Ectodermal cell (in vitro differentiated cells): Measurements from ENCODE around the gene FGF3.

Experiments
- H3K27ac ChIP-seq: 2 replicates; pipeline ENCODE4 v1.7.0; 2013; ENCODE audit warnings: mild to moderate bottlenecking, low read depth, low read length; ENCODE audit not compliant: insufficient read depth, poor library complexity, severe bottlenecking
- H3K27me3 ChIP-seq: 2 replicates; pipeline ENCODE4 v1.7.0; 2013; ENCODE audit warnings: mild to moderate bottlenecking, low read length; ENCODE audit not compliant: insufficient read depth, control insufficient read depth, poor library complexity, severe bottlenecking
- H3K36me3 ChIP-seq: one replicate; pipeline ENCODE4 v1.7.0; 2013; ENCODE audit warnings: low read length; ENCODE audit not compliant: control insufficient read depth, insufficient read depth
- H3K4me1 ChIP-seq: one replicate; pipeline ENCODE4 v1.7.0; 2013; ENCODE audit warnings: low read length; ENCODE audit not compliant: control insufficient read depth, insufficient read depth
- H3K4me3 ChIP-seq: 2 replicates; pipeline ENCODE4 v1.7.0; 2013; ENCODE audit warnings: low read depth, low read length, control low read depth; ENCODE audit not compliant: insufficient read depth
- H3K9me3 ChIP-seq: 2 replicates; pipeline ENCODE4 v1.7.0; 2013; ENCODE audit warnings: mild to moderate bottlenecking, low read length, moderate library complexity; ENCODE audit not compliant: control insufficient read depth
- WGBS, 2 experiments: methylation state at CpG; one replicate each; pipeline ENCODE4 v1.1.7; 2013; ENCODE audit warnings: missing lambda C conversion rate in 2 of 2; 5-methylcytosine and 5-hydroxymethylcytosine counted together

Gene FGF3

DNA sequence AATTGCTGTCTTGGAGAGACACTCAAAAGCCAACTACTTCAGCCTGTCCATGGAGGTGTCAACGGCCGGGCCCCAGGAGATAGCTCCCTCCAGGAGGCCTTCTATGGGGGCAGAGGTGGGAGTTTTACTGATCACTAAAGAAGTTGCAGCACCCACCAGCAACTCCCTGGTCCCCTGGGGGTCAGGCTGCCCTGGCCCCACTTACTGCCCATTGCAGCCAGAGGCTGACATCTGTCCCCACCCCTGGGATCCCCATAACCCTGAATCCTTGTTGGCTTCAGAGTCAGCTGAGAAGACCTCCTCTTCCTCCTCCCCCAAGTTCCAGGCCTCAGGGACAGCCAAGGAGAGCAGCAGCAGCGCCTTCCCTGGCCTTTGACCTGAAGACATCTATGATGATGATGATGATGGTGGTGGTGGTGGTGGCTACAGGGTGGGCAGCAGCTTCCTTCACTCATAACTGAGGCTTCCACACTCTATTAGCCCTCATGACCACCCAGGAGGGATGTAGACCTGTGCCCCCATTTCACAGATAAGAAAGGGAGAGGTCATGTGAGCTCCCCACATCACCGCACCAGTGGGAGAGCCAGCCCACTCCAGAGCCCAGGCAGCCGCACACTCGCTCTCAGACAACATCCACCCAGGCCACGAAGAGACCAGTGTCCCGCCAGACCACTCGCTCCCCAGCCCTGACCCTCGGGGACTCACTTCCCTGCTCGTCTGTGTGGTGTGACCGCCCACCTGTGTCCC lies 43.8 kb upstream of the FGF3 start:
- WGBS, 2 experiments: 84 to 90% methylated on average over 11 to 12 of the region's 12 CpGs
- no peak overlapping the region for H3K27ac ChIP-seq
- peaks cover 15% of the 10 kb centered on the region for H3K4me1 ChIP-seq
- H3K9me3 ChIP-seq: no peaks in the 10 kb centered on the region
- H3K4me3 ChIP-seq: no peak overlapping the region
- H3K27me3 ChIP-seq: no peaks in the 10 kb centered on the region
- no peaks in the 10 kb centered on the region for H3K36me3 ChIP-seq

DNA sequence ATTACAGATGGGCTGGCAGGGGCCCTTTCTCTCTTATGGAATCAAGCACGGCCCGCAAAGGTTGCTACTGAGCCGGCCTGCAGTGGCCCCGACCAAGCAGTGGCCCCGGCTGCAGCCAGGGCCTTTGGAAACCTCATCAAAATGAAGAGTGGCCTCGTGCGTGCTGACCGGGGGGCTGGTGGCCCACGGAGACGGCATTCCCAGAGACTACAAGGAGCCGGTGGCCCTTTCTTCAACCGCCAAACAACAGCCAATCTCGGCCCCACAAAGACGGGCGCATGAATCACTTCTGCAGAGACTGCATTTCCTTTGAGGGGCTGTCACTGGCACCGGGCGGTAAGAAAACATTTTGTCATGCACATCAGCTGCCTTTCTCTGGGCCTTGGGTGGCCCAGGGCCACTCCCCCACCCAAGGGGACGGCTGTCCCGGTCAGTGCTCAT lies 43.1 kb upstream of the FGF3 start:
- Histone ChIP-seq H3K9me3 (no peaks in the 10 kb centered on the region), H3K36me3 (no peaks in the 10 kb centered on the region), H3K27ac (no peak overlapping the region), H3K4me3 (no peak overlapping the region), H3K4me1 (peaks cover 12% of the 10 kb centered on the region), H3K27me3 (no peaks in the 10 kb centered on the region)
- 34 to 48% methylated on average over 19 of the region's 19 CpGs for WGBS, 2 experiments

DNA sequence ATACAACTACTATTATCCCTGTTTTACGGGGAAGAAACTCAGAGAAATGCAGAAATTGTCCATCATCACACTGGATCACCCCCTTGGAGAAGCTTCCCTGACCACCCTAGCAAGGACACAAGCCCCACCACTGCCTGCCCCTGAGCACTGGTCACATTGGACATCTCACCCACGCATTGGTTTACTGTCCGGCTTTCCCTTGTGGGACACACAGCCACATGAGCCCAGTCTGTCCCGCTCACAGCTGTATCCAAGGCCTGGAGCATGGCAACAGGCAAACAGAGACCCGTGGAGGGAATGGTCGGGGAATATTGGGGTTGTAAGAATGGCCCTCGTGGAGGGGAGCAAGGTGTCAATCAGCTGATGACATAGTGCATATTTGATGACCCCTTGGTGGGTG lies 42.7 kb upstream of the FGF3 start:
- Histone ChIP-seq H3K9me3 (no peaks in the 10 kb centered on the region), H3K27ac (no peak overlapping the region), H3K4me1 (peaks cover 12% of the 10 kb centered on the region), H3K4me3 (no peak overlapping the region), H3K27me3 (no peaks in the 10 kb centered on the region), H3K36me3 (no peaks in the 10 kb centered on the region)
- WGBS, 2 experiments: 81 to 83% methylated on average over 7 of the region's 7 CpGs

DNA sequence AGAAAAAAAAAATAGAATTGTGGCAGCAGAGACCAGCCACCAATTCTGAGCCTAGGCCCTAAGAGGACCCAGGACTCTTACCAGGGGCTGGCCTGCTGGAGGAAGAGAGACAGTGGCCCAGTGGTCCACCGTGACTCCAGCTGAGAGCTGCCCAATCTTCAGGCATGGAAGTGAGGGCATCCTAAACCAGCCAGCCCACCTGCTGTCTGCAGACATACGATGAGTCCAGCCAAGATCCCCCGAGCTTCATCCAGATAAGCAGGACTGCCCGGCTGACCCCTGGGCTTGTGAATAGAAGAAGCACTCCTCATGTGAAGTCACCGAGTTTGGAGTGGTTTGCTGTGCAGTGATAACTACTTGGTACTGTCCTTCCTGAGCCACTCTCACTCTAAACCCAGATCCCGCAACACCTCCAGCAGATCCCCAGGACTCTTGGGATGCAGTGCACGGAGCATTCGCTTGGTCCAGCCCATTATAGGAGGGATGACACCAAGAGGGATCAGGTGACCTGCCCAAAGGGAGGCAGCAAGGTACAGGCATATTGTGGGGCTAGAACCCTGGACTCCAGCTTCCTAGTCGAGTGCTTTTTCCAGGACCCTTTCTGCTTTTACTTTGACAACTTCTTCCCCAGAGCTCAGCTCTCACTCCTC lies 41.7 kb upstream of the FGF3 start:
- WGBS, 2 experiments: 91 to 92% methylated on average over 9 of the region's 9 CpGs
- Histone ChIP-seq H3K36me3 (no peaks in the 10 kb centered on the region), H3K9me3 (no peaks in the 10 kb centered on the region), H3K4me3 (no peak overlapping the region), H3K27ac (no peak overlapping the region), H3K4me1 (peaks cover 12% of the 10 kb centered on the region), H3K27me3 (no peaks in the 10 kb centered on the region)

DNA sequence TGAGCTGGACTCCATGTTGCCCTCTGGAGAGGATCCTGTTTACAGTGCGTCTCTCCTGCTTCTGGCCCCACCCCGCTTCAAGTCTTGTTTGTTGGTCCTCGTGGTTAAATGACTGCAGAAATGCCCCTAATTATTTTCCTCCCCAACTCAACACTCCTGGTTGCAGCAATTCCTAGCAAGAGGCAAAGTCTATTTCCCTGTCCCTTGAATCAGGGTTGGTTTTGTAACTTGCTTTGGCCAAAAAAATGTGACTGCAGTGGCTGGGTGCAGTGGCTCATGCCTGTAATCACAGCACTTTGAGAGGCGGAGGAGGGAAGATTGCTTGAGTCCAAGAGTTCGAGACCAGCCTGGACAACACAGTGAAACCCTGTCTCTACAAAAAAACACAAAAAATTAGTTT lies 41.0 kb upstream of the FGF3 start:
- no peak overlapping the region for H3K4me3 ChIP-seq
- H3K27me3 ChIP-seq: no peaks in the 10 kb centered on the region
- H3K36me3 ChIP-seq: no peaks in the 10 kb centered on the region
- H3K4me1 ChIP-seq: peaks cover 12% of the 10 kb centered on the region
- 88 to 92% methylated on average over 5 of the region's 5 CpGs for WGBS, 2 experiments
- no peak overlapping the region for H3K27ac ChIP-seq
- H3K9me3 ChIP-seq: no peaks in the 10 kb centered on the region

DNA sequence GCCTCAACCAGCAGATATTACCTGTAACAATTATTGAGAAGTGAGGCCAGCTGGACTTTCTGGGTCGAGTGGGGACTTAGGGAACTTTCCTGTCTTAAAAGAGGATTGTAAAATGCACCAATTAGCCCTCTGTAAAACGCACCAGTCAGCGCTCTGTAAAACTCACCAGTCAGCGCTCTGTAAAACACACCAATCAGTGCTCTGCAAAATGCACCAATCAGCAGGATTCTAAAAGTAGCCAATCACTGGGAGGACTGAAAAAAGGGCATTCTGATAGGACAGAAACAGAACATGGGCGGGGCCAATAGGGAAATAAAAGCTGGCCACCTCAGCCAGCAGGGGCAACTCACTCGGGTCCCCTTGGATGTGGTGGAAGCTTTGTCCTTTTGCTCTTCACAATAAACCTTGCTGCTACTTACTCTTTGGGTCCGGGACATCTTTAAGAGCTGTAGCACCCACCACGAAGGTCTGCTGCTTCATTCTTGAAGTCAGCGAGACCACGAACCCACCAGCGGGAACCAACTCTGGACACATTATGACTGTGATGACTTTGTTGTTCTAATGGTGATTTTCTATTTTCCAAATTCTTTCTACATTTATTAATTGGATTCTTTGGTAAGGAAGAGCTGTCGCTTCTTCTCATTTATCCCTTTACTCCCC lies 40.2 kb upstream of the FGF3 start:
- H3K36me3 ChIP-seq: no peaks in the 10 kb centered on the region
- WGBS, 2 experiments: 91 to 92% methylated on average over 11 to 12 of the region's 12 CpGs
- no peaks in the 10 kb centered on the region for H3K9me3 ChIP-seq
- H3K27me3 ChIP-seq: no peaks in the 10 kb centered on the region
- peaks cover 7% of the 10 kb centered on the region for H3K4me1 ChIP-seq
- no peak overlapping the region for H3K4me3 ChIP-seq
- H3K27ac ChIP-seq: no peak overlapping the region

DNA sequence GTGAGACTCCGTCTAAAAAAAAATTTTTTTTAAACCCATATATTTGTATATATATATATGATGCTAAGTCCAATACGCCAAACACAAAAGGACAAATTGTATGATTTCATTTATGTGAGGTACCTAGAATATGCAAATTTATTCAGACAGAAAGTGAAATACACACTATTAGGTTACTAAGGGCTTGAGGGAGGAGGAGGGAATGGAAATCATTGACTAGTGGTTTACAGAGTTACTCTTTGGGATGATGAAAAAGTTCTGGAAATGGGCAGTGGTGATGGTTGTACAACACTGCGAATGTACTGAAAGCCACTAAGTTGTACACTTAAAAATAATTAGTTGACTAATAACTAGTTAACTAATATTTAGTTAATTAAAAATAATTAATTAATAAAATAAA lies 36.2 kb upstream of the FGF3 start:
- Histone ChIP-seq H3K4me1 (no peaks in the 10 kb centered on the region), H3K4me3 (no peak overlapping the region), H3K9me3 (no peaks in the 10 kb centered on the region), H3K36me3 (no peaks in the 10 kb centered on the region), H3K27me3 (no peaks in the 10 kb centered on the region), H3K27ac (no peak overlapping the region)
- WGBS, 2 experiments: 86 to 100% methylated on average over 1 to 2 of the region's 3 CpGs

DNA sequence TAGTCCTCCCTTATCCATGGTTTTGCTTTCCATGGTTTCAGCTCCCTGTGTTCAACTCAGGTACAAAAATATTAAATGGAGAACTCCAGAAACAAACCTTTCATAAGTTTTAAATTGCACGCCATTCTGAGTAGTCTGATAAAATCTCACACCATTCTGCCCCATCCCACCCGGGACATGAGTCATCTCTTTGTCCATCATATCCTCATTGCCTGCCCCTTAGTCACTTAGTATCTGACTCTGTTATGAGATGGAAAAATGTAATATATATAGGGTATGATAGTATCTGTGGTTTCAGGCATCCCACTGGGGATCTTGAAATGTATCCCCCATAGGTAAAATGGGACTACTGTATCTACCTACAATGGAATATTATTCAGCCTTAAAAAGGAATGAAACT lies 35.5 kb upstream of the FGF3 start:
- WGBS, 2 experiments: 91 to 95% methylated on average over 2 of the region's 2 CpGs
- H3K27ac ChIP-seq: no peak overlapping the region
- no peaks in the 10 kb centered on the region for H3K9me3 ChIP-seq
- H3K27me3 ChIP-seq: no peaks in the 10 kb centered on the region
- no peaks in the 10 kb centered on the region for H3K4me1 ChIP-seq
- no peaks in the 10 kb centered on the region for H3K36me3 ChIP-seq
- no peak overlapping the region for H3K4me3 ChIP-seq

DNA sequence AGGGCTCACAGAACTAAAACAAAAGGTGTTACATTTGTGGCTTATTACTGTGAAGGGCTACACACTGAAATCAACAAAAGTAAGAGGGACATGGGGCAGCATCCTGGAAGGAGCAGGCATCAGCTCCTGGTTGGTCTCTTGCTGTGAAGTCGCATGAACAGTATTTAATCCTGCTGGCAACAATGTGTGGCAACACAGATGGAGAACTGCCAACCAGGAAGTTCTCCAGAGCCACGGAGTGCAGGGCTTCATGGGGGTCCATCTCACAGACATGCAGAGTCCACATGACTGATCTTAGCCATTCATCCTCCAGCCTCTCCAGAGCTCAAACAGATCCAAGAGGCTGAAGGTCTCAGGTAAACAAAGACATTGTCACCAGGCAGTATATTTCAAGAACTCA lies 32.8 kb upstream of the FGF3 start:
- H3K9me3 ChIP-seq: no peaks in the 10 kb centered on the region
- no peaks in the 10 kb centered on the region for H3K36me3 ChIP-seq
- no peak overlapping the region for H3K27ac ChIP-seq
- no peaks in the 10 kb centered on the region for H3K4me1 ChIP-seq
- WGBS, 2 experiments: 54 to 57% methylated on average over 2 of the region's 2 CpGs
- H3K4me3 ChIP-seq: no peak overlapping the region
- H3K27me3 ChIP-seq: no peaks in the 10 kb centered on the region

DNA sequence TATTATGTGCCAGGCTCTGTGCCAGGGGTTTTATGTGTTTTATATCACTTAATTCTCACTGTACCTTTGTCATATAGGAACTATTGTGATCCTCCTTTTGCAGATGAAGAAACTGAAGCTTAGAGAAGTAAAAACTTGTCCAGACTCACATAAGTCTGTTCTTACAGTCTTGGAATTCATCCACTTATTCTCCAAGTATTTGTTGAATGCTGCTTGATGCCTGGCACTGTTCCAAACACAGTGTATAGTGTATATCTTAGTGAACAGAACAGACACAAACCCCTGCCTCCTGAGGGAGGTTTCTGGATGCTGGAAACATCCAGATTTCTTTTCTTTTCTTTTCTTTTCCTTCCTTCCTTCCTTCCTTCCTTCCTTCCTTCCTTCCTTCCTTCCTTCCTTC lies 29.0 kb upstream of the FGF3 start:
- Histone ChIP-seq H3K9me3 (no peaks in the 10 kb centered on the region), H3K27me3 (no peaks in the 10 kb centered on the region), H3K27ac (no peak overlapping the region), H3K4me3 (no peak overlapping the region), H3K4me1 (no peaks in the 10 kb centered on the region), H3K36me3 (no peaks in the 10 kb centered on the region)
